Activated naive CD4-positive, alpha-beta T cell treated with anti-CD3 and anti-CD28 coated beads, Interleukin-2, amount 50 U/mL, for 16 hours (primary cell): ENCODE data around the gene SRPK2.
"Not testable (repeated sequence)": the region's sequence is repeated elsewhere in the genome, so short reads cannot be mapped to it uniquely, and the experiment has no call there.

ENCODE experiments used
- DNase-seq: peaks from one replicate; pipeline ENCODE4 v3.0.0-alpha.2; 2020

The SRPK2 gene

GRCh38 chr7:105388356-105389087, at the start of gene SRPK2:
Gene SRPK2 (minus strand): TSS chr7:105388921.
- peak; percentile 81 for DNase-seq

- no peak for DNase-seq
These were observed 49.5 kb upstream of the SRPK2 start for GRCh38 chr7:105438254-105438653.

GRCh38 chr7:105437356-105437755, 48.6 kb upstream of the SRPK2 start:
- not testable (repeated sequence) for DNase-seq

DNA sequence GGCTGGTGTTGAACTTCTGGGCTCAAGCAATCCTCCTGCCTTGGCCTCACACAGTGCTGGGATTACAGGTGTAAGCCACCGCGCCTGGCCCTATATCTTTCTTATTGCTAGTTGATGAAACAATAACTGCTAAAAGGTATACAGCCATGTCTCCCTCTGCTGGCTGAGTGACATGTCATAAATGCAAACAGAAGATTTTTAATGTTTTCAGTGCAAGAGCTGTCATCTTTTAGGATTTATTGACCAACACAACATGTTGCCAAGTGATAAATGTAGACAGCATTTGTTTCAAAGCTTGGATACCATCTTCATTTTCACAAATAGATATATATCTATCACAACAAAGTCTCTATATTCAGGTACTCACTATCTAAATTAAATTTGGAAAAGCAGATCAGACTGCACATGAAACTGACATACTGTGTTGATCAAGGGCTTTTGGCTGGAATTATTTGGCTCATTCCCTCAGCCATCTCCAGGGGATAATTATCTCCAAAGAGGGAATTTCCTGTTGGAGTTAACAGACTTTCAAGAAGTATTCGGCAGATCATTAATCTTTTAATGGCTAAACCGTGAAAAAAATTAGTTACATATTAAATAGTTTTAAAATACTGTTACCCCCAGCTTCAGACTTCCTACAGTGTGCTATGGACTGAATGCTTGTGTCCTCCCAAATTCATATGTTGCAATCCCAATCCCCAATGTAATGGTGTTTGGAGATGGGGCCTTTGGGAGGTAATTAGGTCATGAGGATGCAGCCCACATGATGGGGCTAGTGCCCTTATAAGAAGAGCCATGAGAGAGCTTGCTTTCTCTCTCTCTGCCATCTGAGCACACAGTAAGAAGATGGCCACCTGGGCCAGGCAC, 41.3 kb upstream of the SRPK2 start:
- DNase-seq = peak; percentile 50

DNA sequence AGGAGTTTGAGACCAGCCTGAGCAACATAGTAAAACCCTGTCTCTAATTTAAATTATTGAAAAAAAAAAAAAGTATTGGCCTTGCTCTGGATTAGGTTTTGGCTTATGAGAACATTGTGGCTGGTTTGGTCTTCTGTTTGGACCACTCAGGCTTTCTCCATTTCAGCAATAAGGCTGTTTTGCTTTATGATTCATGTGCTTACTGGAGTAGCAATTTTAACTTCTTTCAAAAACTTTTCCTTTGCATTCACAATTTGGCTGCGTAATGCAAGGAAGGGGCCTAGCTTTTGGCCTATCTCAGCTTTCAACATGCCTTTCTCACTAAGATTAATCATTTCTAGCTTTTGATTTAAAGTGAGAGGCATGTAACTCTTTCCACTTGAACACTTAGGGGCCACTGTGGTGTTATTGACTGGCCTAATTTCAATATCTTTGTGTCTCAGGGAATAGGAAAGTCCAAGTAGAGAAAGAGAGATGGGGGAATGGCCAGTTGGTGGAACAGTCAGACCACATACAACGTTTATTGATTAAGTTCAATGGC, 38.0 kb upstream of the SRPK2 start:
- DNase-seq = no peak

DNA sequence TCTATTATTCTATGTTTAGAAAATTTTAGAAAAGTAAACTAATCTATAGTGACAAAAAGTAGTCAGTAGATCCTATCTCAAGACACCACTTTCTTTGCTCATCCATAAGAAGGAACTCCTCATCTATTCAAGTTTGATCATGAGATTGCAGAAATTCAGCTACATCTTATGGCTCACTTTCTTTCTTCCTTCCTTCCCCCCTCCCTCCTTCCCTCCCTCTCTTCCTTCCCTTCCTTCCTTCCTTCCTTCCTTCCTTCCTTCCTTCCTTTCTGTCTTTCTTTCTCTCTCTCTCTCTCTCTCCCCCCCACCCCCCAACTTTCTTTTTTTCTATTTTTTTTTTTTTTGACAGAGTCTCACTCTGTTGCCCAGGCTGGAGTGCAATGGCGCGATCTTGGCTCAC, 35.3 kb upstream of the SRPK2 start:
- DNase-seq = no peak

DNA sequence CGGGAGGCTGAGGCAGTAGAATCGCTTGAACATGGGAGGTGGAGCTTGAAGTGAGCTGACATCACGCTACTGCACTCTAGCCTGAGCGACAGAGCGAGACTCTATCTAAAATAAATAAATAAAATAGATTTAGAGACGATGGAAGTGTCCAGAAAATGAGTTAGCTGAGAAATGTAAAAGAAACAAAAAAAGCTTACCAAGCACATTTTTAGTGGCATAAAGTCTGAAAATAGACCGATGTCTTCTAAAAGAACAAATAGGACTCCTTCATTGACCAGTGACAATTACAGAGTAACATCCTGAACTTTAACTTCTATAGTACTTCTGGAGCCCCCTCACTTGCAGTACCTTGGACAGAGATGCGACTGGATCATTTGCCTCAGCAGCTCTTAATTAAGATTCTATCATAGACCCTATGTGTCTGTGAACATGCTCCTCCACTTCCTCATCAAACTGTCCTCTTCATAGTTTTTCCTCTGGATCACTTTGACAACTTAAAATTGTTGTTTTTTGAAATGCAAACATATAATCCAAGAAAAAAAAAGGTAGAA, 25.2 kb upstream of the SRPK2 start:
- no peak for DNase-seq

GRCh38 chr7:105410774-105411173, 22.1 kb upstream of the SRPK2 start:
- DNase-seq = not testable (repeated sequence)

DNA sequence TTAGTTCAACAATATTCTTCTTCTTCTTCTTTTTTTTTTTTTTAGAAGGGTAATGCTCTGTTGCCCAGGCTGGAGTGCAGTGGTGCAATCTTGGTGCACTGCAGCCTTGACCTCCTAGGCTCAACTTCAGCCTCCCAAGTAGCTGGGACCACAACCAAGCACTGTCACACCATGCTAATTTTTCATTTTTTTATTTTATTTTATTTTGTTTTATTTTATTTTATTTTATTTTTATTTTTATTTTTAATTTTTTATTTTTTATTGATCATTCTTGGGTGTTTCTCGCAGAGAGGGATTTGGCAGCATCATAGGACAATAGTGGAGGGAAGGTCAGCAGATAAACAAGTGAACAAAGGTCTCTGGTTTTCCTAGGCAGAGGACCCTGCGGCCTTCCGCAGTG, 21.1 kb upstream of the SRPK2 start:
- not testable (repeated sequence) for DNase-seq

GRCh38 chr7:105408791-105409410, 20.2 kb upstream of the SRPK2 start:
- no peak for DNase-seq

DNA sequence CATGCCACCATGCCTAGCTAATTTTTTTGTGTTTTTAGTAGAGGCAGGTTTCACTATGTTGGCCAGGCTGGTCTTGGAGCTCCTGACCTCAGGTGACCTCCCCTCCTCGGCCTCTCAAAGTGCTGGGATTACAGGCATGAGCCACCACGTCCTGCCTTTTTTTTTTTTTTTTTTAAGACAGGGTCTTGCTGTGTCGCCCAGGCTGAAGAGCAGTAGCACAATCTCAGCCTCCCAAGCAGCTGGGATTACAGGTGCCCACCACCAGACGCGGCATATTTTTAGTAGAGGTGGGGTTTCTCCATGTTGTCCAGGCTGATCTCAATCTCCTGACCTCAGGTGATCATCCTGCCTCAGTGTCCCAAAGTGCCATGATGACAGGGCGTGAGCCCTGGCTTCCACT, 14.4 kb upstream of the SRPK2 start:
- no peak for DNase-seq

DNA sequence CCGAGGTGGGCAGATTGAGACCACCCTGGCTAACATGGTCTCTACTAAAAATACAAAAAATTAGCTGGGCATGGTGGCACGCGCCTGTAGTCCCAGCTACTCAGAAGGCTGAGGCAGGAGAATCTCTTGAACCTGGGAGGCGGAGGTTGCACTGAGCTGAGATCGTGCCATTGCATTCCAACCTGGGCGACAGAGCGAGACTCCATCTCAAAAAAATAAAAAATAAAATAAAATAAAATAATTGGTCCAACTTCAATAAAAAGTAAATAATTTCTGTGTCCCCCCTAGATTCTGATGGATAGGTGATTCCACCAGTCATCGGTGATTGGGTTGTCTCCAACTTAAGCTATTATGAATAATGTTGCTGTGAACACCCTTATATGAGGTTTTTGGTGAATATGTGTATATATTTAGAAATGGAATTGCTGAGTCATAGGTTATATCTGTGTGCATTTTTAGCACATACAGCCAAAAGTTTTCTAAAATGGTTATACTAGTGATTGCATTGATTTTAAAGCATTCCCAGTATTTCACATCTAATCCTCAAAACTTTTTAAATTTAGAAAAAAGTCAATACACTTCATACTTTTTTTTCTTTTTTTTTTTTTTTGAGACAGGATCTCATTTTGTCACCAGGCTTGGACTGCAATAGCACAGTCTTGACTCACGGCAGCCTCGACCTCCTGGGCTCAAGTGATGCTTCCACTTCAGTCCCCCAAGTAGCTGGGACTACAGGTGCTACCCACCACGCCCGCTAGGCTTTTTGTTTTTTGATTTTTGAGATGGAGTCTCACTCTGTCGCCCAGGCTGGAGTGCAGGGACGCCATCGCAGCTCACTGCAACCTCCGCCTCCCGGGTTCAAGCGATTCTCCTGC, 13.7 kb upstream of the SRPK2 start:
- DNase-seq = no peak

DNA sequence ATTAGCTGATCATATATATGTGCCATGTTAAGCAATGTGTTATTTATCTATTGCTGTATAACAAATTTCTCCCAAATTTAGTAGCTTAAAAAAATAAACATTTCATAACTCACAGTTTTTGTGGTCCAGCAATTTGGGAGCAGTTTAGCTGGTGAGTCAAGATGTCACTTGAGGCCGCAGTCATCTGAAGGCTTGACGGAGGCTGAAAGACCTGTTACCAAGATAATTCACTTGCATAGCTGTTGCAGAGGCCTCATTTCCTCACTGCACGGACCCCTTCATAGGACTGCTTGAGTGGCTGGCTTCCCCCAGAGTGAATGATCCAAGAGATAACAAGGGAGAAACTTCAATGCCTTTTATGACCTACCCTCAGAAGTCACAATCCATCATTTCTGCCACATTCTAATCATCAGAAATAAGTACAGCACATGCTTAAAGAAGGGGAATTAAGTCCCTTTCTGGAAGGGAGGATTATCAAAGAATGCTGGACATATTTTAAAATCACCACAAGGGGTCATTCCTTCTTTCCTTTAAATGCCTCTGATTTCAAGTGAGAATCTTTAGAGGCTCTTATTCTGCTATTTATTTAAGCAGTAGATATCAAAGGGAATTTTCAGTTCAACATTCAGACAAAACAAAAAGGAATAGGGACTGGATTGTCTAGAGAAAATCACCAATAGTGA, 10.5 kb upstream of the SRPK2 start:
- DNase-seq = no peak

GRCh38 chr7:105396566-105396965, 7.8 kb upstream of the SRPK2 start:
- no peak for DNase-seq

DNA sequence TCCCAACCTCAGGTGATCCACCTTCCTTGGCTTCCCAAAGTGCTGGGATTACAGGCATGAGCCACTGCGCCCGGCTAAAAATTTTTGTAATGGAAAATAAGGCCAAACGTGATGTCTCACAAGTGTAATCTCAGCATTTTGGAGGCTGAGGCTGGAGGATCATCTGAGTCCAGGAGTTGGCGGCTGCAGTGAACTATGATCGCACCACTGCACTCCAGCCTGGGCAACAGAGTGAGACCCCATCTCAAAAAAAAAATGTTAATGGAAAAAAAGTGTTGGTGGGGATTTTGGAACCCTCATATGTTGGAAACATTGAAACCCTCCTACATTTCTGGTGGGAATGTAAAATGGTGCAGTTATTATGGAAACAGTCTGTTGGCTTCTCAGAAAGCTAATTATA, 2.7 kb upstream of the SRPK2 start:
- no peak for DNase-seq

GRCh38 chr7:105389889-105390288, 1.2 kb upstream of the SRPK2 start:
- DNase-seq = no peak

GRCh38 chr7:105389088-105389650, 448 bp upstream of the SRPK2 start:
- peak; percentile 19 for DNase-seq

DNA sequence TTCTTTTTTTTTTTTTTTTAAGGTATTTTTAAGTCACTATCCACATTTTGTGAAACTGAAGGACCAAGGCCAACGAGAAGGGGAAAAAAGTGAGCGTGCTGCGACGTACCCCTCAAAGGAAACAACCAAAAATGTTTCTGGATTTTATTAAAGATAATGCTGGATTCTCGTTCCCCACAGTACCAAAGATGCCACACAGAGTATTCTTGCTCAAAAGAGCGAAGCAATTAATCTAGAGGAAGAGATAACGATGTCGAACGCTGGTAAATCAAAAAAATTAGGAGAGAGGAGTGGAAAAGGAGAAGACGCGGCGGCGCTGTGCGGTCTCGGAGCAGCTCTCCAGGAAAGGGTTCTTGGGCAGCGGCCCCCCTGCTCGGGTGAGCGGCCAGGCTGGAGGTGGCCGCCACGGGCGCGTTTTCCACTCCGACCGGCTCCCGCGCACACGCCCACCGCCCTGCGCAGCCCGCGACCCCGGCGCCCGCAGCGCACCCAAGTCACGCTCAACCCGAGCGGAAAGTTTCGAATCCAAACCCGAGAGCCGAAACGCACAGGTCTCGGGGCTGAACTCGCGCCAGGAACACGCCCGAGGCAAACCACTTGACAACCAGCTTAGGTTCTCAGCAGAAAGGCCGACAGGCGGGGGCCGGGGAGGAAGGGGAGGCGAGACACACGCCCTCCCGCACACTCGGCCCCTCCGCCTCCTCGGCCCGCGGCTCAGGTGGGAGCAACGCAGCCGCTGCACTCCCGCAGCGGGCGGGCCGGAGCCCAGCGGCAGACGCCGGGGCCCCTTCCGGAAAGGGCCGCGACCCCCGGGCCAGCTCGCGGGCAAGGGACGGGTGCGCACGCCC, 989 bp downstream of the SRPK2 start:
- peak; percentile 51 for DNase-seq

GRCh38 chr7:105377903-105378302, 10.8 kb downstream of the SRPK2 start:
- DNase-seq = no peak

DNA sequence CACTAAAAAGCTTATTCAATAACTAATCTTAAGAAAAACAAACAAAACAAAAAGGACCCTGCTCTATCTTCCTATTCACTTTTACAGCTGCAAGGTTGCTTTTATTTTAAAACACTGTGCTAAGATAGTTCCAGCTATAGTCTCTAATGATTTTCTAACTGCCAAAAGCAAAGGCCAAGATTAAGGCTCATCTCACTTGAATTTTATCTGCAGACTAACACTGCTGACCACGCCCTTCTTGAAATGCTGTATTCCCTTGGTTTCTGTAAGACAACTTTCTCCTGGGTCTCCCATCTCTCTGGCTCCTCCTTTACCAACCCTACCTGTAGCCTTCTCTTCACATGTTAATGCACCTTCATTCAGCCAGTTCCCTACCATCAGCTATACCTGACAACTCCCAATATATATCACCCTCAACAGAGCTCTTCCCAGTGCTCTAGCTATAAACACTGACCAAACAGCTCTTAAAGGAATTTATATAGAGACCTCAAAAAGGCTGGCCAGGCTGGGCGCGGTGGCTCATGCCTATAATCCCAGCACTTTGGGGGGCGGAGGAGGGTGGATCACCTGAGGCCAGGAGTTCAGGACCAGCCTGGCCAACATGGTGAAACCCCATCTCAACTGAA, 11.7 kb downstream of the SRPK2 start:
- no peak for DNase-seq
